Endothelial cell of umbilical vein (primary cell): ENCODE results near the gene RRM1. TPM values are rescaled to one million over a fixed set of nuclear protein-coding genes. Genes with fewer than 3 reads are reported as not detected.
"Not testable (repeated sequence)": the region's sequence is repeated elsewhere in the genome, so short reads cannot be mapped to it uniquely, and the experiment has no call there.

Source experiments
- BruUV-seq: library from RNA; stranded (reverse); fragments of 400-500 nt; replicated peaks from 2 replicates; lab custom pipeline; 2021; lab: Mats Ljungman, UMichigan
- CTCF ChIA-PET: fragments of 300-600, 350-600 bp; sonication (Branson Sonifier 250); formaldehyde crosslinking; loops from one replicate; lab custom pipeline; 2021; ENCODE audit warnings: antibody characterized with exemption, inconsistent platforms; lab: Charles Lee
- POLR2A ChIA-PET: fragments of 300-600, 350-600 bp; sonication (Branson Sonifier 250); formaldehyde crosslinking; loops from one replicate; lab custom pipeline; 2021; ENCODE audit warnings: antibody characterized with exemption, inconsistent platforms; lab: Charles Lee
- DNase-seq: peaks from one replicate; pipeline ENCODE4 v3.0.0-alpha.2; 2011; ENCODE audit warnings: low read depth, low spot score
- FAIRE-seq: peaks from 2 replicates; lab custom pipeline; 2011; peaks lifted over from hg19 to GRCh38; lab: Jason Lieb, UNC
- H2AFZ ChIP-seq: 2 replicates; pipeline ENCODE4 v1.6.0; 2012; ENCODE audit warnings: low read depth, low read length, control low read depth, inconsistent platforms
- H3K27ac ChIP-seq: 2 replicates; pipeline ENCODE4 v1.5.1; 2011; ENCODE audit warnings: low read depth, mild to moderate bottlenecking, control low read depth, low read length, moderate library complexity; ENCODE audit not compliant: insufficient read depth
- H3K27me3 ChIP-seq, 2 experiments: 2 replicates each; pipeline versions ENCODE4 v1.6.0 to v1.6.1; 2011; ENCODE audit warnings: low read length in 2 of 2, mixed read lengths in 1 of 2; ENCODE audit not compliant: control insufficient read depth in 2 of 2, insufficient read depth in 2 of 2
- H3K36me3 ChIP-seq, 2 experiments: 2 replicates in 1 of 2; 3 replicates in 1 of 2; pipeline ENCODE4 v1.5.1; 2011; ENCODE audit warnings: low read length in 2 of 2, mild to moderate bottlenecking in 1 of 2, moderate library complexity in 1 of 2; ENCODE audit not compliant: control insufficient read depth in 2 of 2, insufficient read depth in 2 of 2; ENCODE audit errors: extremely low read depth in 1 of 2
- H3K4me1 ChIP-seq: 3 replicates; pipeline ENCODE4 v1.5.1; 2011; ENCODE audit warnings: mild to moderate bottlenecking, low read length; ENCODE audit not compliant: control insufficient read depth, insufficient read depth; ENCODE audit errors: extremely low read depth
- H3K4me2 ChIP-seq: 2 replicates; pipeline ENCODE4 v1.6.1; 2011; ENCODE audit warnings: low read length, control low read depth, mixed read lengths; ENCODE audit not compliant: insufficient read depth
- H3K4me3 ChIP-seq, 3 experiments: fragments of 200-600 bp in 1 of 3; sonication (generic), shearing (Covaris generic) in 1 of 3; replicated peaks in 1 of 3; 2 replicates each; pipeline ENCODE4 v1.5.1; 2011 to 2016; ENCODE audit warnings: control low read depth in 3 of 3, low read length in 3 of 3, mild to moderate bottlenecking in 2 of 3, inconsistent platforms in 1 of 3, low read depth in 1 of 3, moderate library complexity in 1 of 3; ENCODE audit not compliant: insufficient read depth in 1 of 3
- H3K79me2 ChIP-seq: 2 replicates; pipeline ENCODE4 v1.6.0; 2012; ENCODE audit warnings: low read length, inconsistent platforms; ENCODE audit not compliant: control insufficient read depth, insufficient read depth
- H3K9ac ChIP-seq: replicated peaks from 2 replicates; pipeline ENCODE3; 2011; ENCODE audit warnings: low read length, control low read depth; ENCODE audit not compliant: insufficient read depth; ENCODE audit errors: extremely low read depth
- H3K9me1 ChIP-seq: replicated peaks from 3 replicates; pipeline ENCODE4 v1.6.0; 2011; ENCODE audit warnings: mild to moderate bottlenecking, low read length; ENCODE audit not compliant: control insufficient read depth, insufficient read depth; ENCODE audit errors: extremely low read depth
- H3K9me3 ChIP-seq: replicated peaks from 2 replicates; pipeline ENCODE4 v1.5.1; 2012; ENCODE audit warnings: low read length, inconsistent platforms; ENCODE audit not compliant: control insufficient read depth, insufficient read depth
- H4K20me1 ChIP-seq: replicated peaks from 2 replicates; pipeline ENCODE3; 2011; ENCODE audit warnings: mild to moderate bottlenecking, low read length; ENCODE audit not compliant: control insufficient read depth, insufficient read depth; ENCODE audit errors: extremely low read depth
- EZH2 ChIP-seq: IDR thresholded peaks from 2 replicates; pipeline ENCODE4 v1.6.1; 2012; ENCODE audit warnings: borderline replicate concordance, low read depth, mild to moderate bottlenecking, moderate library complexity, low read length, inconsistent platforms; ENCODE audit not compliant: severe bottlenecking
- FOS ChIP-seq: IDR thresholded peaks from 2 replicates; pipeline ENCODE4 v1.6.1; 2011; ENCODE audit warnings: mild to moderate bottlenecking, low read length, moderate library complexity, borderline replicate concordance; ENCODE audit not compliant: insufficient read depth
- GATA2 ChIP-seq: IDR thresholded peaks from 2 replicates; pipeline ENCODE4 v1.7.0; 2011; ENCODE audit warnings: low read depth, mild to moderate bottlenecking, moderate library complexity, mixed read lengths, low read length; ENCODE audit not compliant: insufficient read length, insufficient read depth
- JUN ChIP-seq: IDR thresholded peaks from 2 replicates; pipeline ENCODE4 v1.6.1; 2011; ENCODE audit warnings: borderline replicate concordance, low read depth; ENCODE audit not compliant: insufficient read length, insufficient read depth
- MYC ChIP-seq: IDR thresholded peaks from one replicate; pipeline ENCODE4 v1.6.1; 2011; ENCODE audit warnings: mild to moderate bottlenecking, low read depth, low read length
- POLR2A ChIP-seq: IDR thresholded peaks from 2 replicates; pipeline ENCODE4 v1.6.1; 2012; ENCODE audit warnings: low read depth, mild to moderate bottlenecking, control low read depth, low read length
- POLR2AphosphoS5 ChIP-seq: IDR thresholded peaks from 2 replicates; pipeline ENCODE4 v1.6.1; 2012; ENCODE audit warnings: low read depth, mild to moderate bottlenecking, control low read depth, low read length, moderate library complexity; ENCODE audit not compliant: insufficient read depth
- dilution Hi-C: fragments of 300-500 bp; cut with MboI; formaldehyde crosslinking; loops from one replicate; pipeline ENCODE4 v1.15.0; 2019; ENCODE audit warnings: low sequenced_read_pairs; ENCODE audit not compliant: extremely low pct_ligation_motif_present
- intact Hi-C: fragments of 100-400 bp; cut with micrococcal nuclease; formaldehyde crosslinking; loops from one replicate; pipeline ENCODE4 v1.10.0; 2022
- polyA plus RNA-seq, 4 experiments: library from polyadenylated mRNA; depleted of rRNA in 3 of 4; stranded (reverse) in 3 of 4; unstranded in 1 of 4; fragments of >200 nt; gene quantifications; 2 replicates each; pipeline versions ENCODE4 v1.2.1 to v1.2.3, GENCODE V29; 2011 to 2012; ENCODE audit warnings: missing spikeins in 1 of 4
- total RNA-seq: library from RNA; stranded (reverse); gene quantifications from 2 replicates; pipeline ENCODE4 v1.2.3, GENCODE V29; 2021
- TF ChIP-seq, protein P1 (sequence below), 2 donors: IDR thresholded peaks; 1 replicate in 1 of 2; 2 replicates in 1 of 2; pipeline ENCODE4 v1.5.1; 2011; ENCODE audit warnings: low read length in 2 of 2, mild to moderate bottlenecking in 2 of 2, moderate library complexity in 2 of 2, control low read depth in 1 of 2, inconsistent platforms in 1 of 2, low read depth in 1 of 2; ENCODE audit not compliant: insufficient read depth in 1 of 2; ENCODE audit errors: extremely low read depth in 1 of 2
- TF ChIP-seq, protein P2 (sequence below): IDR thresholded peaks from 2 replicates; pipeline ENCODE4 v1.6.1; 2011; ENCODE audit not compliant: insufficient read depth, insufficient read length

The RRM1 gene
- total and polyA plus RNA-seq, 2 donors (not counting 3 experiments of a cell fraction or from before 2014, with no cell fraction given) = 55.3 to 112 TPM

DNA sequence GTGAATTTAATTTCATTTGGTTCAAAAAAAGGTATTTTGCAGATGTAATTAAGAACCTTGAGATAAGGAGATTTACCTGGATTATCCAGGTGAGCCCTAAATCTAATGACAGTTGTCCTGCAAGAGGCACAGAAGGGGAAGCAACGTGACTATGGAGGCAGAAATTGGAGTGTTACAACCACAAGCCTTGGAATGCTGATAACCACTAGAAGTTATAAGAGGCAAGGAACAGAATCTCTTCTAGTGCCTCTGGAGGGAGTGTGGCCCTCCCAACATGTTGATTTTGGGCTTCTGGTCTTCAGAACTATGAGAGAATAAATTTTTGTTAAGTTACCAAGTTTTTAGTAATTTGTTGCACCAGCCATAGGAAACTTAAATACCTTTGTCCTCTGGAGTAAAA is 32.8 kb downstream of the RRM1 start:
- Histone ChIP-seq H3K79me2 (no peaks in the 10 kb centered on the region), H3K4me2 (no peak overlapping the region), H3K9me3 (no peaks in the 10 kb centered on the region), H4K20me1 (no peaks in the 10 kb centered on the region), H3K9ac (no peak overlapping the region), H3K4me3 (no peak overlapping the region), H3K36me3 (peaks cover 0 to 19% of the 10 kb centered on the region in 2 experiments), H2AFZ (no peak overlapping the region), H3K27me3 (no peaks in the 10 kb centered on the region), H3K27ac (no peak overlapping the region), H3K9me1 (no peaks in the 10 kb centered on the region), H3K4me1 (no peaks in the 10 kb centered on the region)
- ChIA-PET POLR2A (no interaction called here), CTCF (no interaction called here)
- no peak for FAIRE-seq
- no TSS peak for BruUV-seq
- dilution Hi-C loops (no loop called here), intact Hi-C loops (no loop called here)
- TF ChIP-seq GATA2 = no peak
- TF ChIP-seq JUN = no peak
- TF ChIP-seq POLR2A = no peak
- TF ChIP-seq EZH2 = no peak
- no peak for TF ChIP-seq POLR2AphosphoS5
- TF ChIP-seq MYC = no peak
- TF ChIP-seq, protein P1, sequence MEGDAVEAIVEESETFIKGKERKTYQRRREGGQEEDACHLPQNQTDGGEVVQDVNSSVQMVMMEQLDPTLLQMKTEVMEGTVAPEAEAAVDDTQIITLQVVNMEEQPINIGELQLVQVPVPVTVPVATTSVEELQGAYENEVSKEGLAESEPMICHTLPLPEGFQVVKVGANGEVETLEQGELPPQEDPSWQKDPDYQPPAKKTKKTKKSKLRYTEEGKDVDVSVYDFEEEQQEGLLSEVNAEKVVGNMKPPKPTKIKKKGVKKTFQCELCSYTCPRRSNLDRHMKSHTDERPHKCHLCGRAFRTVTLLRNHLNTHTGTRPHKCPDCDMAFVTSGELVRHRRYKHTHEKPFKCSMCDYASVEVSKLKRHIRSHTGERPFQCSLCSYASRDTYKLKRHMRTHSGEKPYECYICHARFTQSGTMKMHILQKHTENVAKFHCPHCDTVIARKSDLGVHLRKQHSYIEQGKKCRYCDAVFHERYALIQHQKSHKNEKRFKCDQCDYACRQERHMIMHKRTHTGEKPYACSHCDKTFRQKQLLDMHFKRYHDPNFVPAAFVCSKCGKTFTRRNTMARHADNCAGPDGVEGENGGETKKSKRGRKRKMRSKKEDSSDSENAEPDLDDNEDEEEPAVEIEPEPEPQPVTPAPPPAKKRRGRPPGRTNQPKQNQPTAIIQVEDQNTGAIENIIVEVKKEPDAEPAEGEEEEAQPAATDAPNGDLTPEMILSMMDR (IDR thresholded peaks at IDR 0.05; ENCODE audit: extremely low read depth in 1 of 2, insufficient read depth in 1 of 2, low read depth in 1 of 2, low read length in 2 of 2) = no peak
- TF ChIP-seq FOS = no peak
- TF ChIP-seq, protein P2, sequence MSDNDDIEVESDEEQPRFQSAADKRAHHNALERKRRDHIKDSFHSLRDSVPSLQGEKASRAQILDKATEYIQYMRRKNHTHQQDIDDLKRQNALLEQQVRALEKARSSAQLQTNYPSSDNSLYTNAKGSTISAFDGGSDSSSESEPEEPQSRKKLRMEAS = no peak
- no peak for DNase-seq

DNA sequence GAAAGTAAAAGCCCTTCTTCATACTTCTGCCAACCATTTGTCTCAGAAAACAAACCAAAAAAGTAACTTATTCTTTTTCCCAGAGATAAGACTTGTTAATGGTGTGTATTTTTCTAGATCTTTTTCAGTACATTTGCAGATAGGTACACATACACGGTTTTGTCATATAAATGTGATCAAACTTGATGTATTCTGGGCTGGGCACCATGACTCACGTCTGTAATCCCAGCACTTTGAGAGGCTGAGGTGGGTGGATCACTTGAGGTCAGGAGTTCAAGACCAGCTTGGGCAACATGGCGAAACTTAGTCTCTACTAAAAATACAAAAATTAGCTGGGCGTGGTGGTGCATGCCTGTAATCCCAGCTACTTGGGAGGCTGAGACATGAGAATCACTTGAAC is 35.6 kb downstream of the RRM1 start:
- H2AFZ ChIP-seq, H3K4me2 ChIP-seq, H3K27ac ChIP-seq, dilution Hi-C loops, H3K79me2 ChIP-seq, DNase-seq, FAIRE-seq, H3K36me3 ChIP-seq, H3K9me3 ChIP-seq, CTCF ChIA-PET, H3K9me1 ChIP-seq, H4K20me1 ChIP-seq, BruUV-seq, intact Hi-C loops, H3K9ac ChIP-seq, H3K4me3 ChIP-seq, H3K27me3 ChIP-seq, POLR2A ChIA-PET: not testable (repeated sequence)
- peaks cover 12% of the 10 kb centered on the region for H3K4me1 ChIP-seq
